GM19328 (cell line): ENCODE data around the gene ACSM5.
"Not testable (repeated sequence)": the region's sequence is repeated elsewhere in the genome, so short reads cannot be mapped to it uniquely, and the experiment has no call there.

Experiments
- ATAC-seq: cut with Tn5 transposase; IDR thresholded peaks from one replicate; pipeline ENCODE4 v1.9.1; 2021; ENCODE audit warnings: mild to moderate bottlenecking, moderate library complexity; ENCODE audit not compliant: unreplicated experiment

Gene ACSM5

DNA sequence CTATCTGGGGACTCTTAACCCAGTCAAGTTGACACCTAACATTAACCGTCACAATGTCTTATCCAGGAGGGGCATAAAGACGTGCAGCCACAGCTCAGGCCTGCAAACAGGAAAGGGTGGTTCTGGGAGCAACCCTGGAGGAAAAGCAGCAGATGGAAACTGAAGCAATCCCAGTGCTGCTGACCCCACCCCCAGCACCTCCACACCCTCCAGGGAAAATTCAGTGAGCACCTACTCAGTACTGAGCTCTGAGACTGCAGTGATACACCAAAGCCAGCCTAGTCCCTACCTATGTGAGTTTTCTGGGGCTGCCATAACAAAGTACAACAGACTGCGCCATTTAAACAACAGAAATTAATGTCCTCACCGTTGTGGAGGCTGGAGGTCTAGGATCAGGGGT is 32.5 kb downstream of the ACSM5 start:
- ATAC-seq = not testable (repeated sequence)

DNA sequence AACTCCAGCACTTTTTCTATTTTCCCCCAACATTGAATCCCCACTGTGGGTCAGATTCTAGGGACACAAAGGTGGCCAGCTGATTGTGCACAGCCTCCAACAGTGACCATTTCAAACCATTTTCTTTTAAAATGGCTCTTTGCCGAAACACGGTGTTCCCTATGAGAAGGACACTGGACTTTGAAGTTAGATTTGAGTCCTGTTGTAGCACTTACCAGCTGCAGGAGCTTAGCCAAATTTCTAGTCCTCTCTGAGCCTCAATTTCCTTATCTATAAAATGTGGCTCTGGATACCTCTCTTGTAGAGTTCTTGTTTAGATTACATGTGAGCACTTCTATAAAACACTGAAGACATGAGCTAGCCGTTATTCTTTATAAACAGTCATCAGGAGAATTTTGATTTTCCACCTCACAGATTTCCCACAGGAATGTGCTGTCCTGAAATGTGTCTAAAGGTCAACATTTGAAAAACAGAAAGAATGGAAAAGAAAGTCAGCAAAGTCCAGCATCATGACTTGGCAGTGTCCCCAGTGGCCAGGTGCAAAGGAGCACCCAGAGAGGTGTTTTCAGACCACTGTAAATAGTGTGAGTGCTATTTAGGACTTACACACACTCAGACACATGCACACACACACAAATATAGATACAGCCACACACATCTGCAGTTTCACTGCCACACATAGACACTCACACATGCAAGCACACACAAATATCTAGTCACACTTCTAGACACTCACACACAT is 37.5 kb downstream of the ACSM5 start:
- ATAC-seq = not testable (repeated sequence)

DNA sequence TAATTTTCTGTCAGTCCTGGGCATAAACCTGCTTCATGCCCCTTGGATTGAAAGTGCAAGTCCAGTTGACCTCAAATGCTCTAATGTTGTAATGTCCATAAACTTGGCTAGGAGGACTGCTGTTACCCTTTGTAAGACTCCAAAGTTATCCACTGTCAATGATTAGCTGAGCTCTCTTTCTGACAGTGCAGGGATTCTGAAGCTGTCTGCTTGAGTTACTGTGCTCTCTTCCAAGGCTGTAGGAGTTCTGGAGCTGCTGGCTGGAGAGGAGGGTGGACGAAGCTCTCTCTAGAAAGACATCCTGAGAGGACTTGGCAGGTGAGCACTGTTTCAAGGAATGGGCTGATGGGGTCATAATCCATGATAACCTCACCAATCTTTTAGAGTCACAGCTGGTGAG is 42.0 kb downstream of the ACSM5 start, which contains the start of gene ACSM2A:
Gene ACSM2A, plus strand, starts transcription at position 158 of the 400 bp plus-strand sequence. CDS start 8,594 bp downstream, outside the sequence.
- ATAC-seq = not testable (repeated sequence)

DNA sequence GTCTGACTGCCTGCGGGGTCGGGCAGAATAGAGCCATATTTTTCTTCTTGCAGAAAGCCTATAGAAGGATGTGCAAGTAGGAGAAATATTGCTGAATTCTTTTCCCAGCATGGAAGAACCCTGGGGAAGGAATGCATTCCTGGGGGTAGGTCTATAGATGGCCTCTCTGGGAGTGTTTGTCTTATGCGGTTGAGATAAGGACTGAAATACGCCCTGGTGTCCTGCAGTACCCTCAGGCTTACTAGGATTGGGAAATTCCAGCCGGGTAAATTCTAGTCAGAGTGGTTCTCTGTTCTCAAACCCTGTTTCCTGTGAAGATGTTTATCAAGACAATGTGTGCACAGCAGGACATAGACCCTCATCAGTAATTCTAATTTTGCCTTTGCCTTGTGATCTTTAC is 44.3 kb downstream of the ACSM5 start:
- not testable (repeated sequence) for ATAC-seq

DNA sequence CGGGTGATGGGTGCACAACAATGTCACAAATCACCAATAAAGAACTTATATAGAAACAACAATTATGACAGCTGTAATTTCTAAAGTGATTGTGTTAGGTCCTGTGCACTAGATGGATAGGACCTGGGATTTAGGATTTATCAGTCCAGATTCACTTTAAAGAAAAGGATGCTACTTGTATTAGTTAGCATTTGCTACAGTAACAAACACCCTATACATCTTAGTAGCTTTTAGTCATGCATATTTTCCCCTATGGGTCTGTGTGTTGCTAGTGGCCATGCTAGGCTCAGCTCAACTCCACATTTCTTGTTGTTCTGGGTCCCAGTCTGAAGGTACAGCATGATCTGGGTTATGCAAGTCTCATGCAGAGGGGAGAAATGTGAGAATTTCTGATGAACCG is 49.9 kb downstream of the ACSM5 start:
- ATAC-seq = not testable (repeated sequence)

DNA sequence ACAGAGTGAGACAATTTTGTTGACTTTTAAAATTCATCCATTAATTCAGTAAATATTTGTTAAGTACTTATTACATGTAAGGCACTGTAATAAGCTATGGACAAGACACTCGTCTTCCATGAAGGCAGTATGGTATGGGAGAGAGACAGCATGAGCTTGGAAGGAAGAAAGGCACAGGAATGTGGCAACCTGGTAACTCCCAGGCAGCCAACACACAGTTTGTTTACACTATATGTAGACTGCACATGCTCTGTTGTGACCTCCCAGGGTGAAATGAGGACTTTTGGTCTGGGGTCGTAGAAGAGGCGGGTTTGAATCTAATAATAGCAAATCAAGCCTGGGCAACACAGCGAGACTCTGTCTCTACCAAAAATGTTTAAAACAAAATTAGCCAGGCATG is 51.0 kb downstream of the ACSM5 start:
- ATAC-seq = not testable (repeated sequence)

DNA sequence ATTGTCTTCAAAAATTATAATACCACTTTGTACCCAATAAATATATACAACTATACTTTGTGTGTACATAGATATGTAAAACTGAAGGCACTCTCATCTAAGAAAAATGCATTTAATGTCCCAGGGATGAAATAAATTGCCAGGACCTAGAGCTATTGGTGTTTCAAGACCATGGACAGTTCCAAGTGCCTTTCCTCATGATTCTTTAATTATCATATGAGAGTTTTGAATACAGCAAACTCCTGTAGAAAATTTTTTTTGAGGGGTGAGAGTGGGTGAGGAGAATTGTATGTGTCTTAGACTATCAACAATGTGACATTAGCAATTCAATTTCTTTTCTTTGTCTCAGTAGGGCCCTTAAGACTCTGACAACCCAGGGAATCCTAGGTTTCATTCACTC is 59.6 kb downstream of the ACSM5 start:
- ATAC-seq = not testable (repeated sequence)

DNA sequence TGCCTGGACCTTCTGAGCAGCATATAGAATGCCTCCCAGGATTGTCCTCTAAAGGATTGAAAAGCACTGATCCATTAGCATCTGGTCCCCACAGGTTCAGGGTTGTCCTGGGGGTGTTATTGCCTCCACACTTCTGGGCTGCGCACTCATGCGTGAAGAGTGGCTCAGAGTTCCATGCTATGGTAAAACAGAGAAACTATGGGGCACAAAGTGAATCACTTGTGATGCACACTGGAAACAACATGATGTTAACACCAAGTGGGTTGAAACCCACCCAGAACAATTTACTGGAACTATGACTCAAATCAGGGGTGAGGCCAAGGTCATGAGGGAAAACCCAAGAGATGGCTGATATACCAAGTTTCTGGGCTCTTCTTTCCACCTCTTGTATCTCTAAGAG is 60.6 kb downstream of the ACSM5 start:
- not testable (repeated sequence) for ATAC-seq

DNA sequence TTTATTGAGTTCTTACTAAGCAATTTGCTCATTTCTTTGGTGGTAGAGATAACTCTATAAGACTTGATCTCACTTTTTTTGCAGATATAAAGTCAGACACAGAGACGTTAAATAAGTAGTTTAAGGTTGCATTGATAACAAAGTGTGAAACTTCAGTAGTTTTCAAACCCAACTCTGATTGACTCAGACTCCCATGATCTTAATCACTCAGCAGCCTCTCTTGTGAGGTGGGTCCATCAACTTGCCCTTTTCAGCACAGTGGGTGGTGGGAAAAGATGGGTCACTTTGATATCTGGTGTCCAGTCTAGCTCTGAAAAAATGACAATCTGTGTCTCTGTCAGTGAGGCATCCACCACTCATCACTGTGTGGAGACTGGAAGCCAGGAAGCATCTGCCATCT is 61.4 kb downstream of the ACSM5 start:
- not testable (repeated sequence) for ATAC-seq

DNA sequence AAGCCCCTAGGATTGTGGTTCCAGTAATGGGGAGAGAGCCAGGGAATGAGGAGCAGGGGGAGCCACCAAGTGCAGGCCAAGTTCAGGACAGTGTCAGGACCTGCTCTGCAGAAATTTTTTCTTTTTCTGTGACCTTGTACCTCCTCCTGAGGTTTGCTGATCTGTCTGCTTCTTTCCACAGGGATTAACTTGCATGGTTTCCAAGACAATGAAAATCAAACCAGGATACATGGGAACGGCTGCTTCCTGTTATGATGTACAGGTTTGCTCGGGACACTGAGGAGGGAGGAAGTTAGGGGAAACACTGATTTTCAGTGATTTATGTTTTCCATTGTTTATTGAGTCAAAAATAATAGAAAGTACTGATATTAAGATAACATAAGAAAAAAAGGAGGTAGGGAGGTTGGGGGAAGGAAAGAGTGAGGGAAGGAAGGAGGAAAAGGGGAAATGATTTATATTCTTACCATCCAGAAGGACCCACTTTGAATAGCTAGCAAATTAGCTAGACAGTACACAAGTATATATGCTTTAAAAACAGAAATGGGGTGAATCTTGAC is 67.9 kb downstream of the ACSM5 start:
- not testable (repeated sequence) for ATAC-seq

DNA sequence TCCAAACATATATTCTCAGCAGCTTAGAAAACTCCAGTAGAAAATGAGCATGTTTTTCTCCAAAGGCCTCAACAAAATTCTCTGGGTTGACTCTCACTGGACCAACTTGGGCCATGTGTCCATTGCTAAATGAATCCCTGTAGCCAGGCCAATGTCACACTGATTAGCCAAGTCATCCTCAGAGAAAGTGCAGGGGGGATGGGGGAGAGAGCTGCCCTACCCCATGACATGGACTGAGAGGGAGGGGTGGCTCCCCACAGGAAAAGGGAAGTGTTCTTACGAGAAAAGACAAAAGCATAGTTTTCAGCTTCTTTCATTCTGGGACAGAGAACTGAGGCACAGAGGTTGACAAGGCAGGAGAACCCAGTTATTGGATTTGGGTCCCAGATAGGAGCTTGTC is 74.7 kb downstream of the ACSM5 start:
- ATAC-seq = not testable (repeated sequence)

DNA sequence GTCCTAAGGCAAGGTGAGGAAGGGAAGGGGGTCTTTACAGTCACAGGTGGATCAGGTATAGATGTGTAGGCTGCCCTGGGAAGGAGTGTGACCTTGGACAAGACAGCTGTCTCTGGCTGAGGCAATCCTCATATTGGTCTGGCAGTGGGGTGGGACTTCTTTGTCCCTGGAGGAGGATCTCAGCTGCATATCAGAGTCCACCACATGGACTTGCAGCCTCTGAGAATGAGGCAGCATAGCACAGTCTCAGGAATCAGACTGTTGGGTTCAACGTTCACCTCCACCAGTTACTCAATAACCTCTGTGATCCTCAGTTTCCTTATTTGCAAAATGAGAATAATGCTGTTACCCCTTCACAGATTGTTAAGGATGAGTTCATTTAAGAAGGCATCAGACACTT is 75.4 kb downstream of the ACSM5 start:
- no peak for ATAC-seq

DNA sequence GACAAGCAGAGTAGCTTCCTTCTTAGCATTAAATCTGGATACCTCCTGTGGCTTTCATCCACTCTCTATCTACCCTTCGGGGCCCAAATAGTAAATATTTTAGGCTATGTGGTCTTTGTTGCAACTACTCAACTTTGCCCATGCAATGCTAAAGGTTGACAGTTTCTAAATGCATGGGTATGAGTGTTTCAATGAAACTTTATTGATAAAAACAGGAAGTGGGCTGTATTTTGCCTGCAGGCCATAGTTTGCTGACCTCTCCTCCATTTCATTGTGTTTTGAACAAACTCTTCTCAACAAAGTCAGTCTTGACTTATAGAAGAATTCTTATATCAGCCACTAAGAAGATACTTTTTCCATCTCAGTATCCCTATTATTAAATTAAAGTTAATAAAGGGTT is 76.1 kb downstream of the ACSM5 start:
- ATAC-seq = no peak
